CD4-positive, alpha-beta T cell treated with Interferon alpha-2 for 1 hour (primary cell): Measurements from ENCODE around the gene FBXL7.

ENCODE experiments used
- DNase-seq, 2 donors: peaks; one replicate each; pipeline ENCODE4 v3.0.0-alpha.2; 2020 to 2022

The FBXL7 gene

GRCh38 chr5:15966651-15967050 is 466.7 kb downstream of the FBXL7 start:
- DNase-seq = no peak

- no peak for DNase-seq
Measured at GRCh38 chr5:15968993-15969392, 469.0 kb downstream of the FBXL7 start.

- DNase-seq = no peak
Measured at GRCh38 chr5:15977851-15978250, 477.9 kb downstream of the FBXL7 start.

GRCh38 chr5:15980835-15981234 is 480.9 kb downstream of the FBXL7 start:
- no peak for DNase-seq

- DNase-seq = no peak
Measured at GRCh38 chr5:15983392-15983791, 483.4 kb downstream of the FBXL7 start.
